A673 (cell line): Measurements from ENCODE around the gene KCNJ14. TPM values are rescaled to one million over a fixed set of nuclear protein-coding genes. Genes with fewer than 3 reads are reported as not detected.

Experiments used
- BruUV-seq: library from RNA; stranded (reverse); fragments of 400-500 nt; replicated peaks from 2 replicates; lab custom pipeline; 2021; lab: Mats Ljungman, UMichigan
- CTCF ChIA-PET: fragments of 300-600 bp; sonication (Branson Sonifier 250); formaldehyde crosslinking; loops from one replicate; lab custom pipeline; 2022; ENCODE audit warnings: antibody characterized with exemption; lab: Charles Lee
- POLR2A ChIA-PET: fragments of 300-600 bp; sonication (Branson Sonifier 250); formaldehyde crosslinking; loops from one replicate; lab custom pipeline; 2022; ENCODE audit warnings: antibody characterized with exemption; ENCODE audit not compliant: low non-redundant PET; lab: Charles Lee
- DNase-seq: peaks from one replicate; pipeline ENCODE4 v3.0.0-alpha.2; 2015; ENCODE audit warnings: low spot score
- H3K27ac ChIP-seq: fragments of 200-600 bp; sonication (generic); 2 replicates; pipeline ENCODE4 v1.5.1; 2016; ENCODE audit warnings: mixed run types, low read depth, mild to moderate bottlenecking, mixed read lengths, antibody characterized with exemption, low read length; ENCODE audit not compliant: poor library complexity, severe bottlenecking
- H3K27me3 ChIP-seq: fragments of 200-600 bp; sonication (generic); replicated peaks from 2 replicates; pipeline ENCODE4 v1.6.1; 2017; ENCODE audit warnings: mixed run types, low read depth, mild to moderate bottlenecking, mixed read lengths, antibody characterized with exemption, low read length; ENCODE audit not compliant: insufficient read depth, poor library complexity
- H3K36me3 ChIP-seq: fragments of 200-600 bp; sonication (generic); 2 replicates; pipeline ENCODE4 v1.6.1; 2016; ENCODE audit warnings: mixed run types, mild to moderate bottlenecking, mixed read lengths, antibody characterized with exemption, low read length; ENCODE audit not compliant: insufficient read depth, poor library complexity, severe bottlenecking
- H3K4me1 ChIP-seq: fragments of 200-600 bp; sonication (generic); 2 replicates; pipeline ENCODE4 v1.6.1; 2017; ENCODE audit warnings: mixed run types, mild to moderate bottlenecking, mixed read lengths, antibody characterized with exemption, low read length; ENCODE audit not compliant: insufficient read depth, poor library complexity, severe bottlenecking
- H3K4me3 ChIP-seq: fragments of 200-600 bp; sonication (generic); 2 replicates; pipeline ENCODE4 v1.5.1; 2016; ENCODE audit warnings: low read depth, mixed run types, mild to moderate bottlenecking, mixed read lengths, low read length; ENCODE audit not compliant: poor library complexity, severe bottlenecking
- H3K9me3 ChIP-seq: fragments of 200-600 bp; sonication (generic); 2 replicates; pipeline ENCODE4 v1.6.1; 2016; ENCODE audit warnings: mixed run types, low read depth, mild to moderate bottlenecking, mixed read lengths, antibody characterized with exemption, low read length; ENCODE audit not compliant: poor library complexity, severe bottlenecking
- CTCF ChIP-seq: fragments of 300-800, 200-600 bp; sonication (generic); conservative IDR thresholded peaks from 2 replicates; pipeline ENCODE4 v1.5.1; 2017; ENCODE audit warnings: low read depth, mild to moderate bottlenecking, antibody characterized with exemption, low read length, moderate library complexity, mixed read lengths
- EZH2 ChIP-seq: fragments of 200-600 bp; sonication (generic); IDR thresholded peaks from 2 replicates; pipeline ENCODE4 v1.6.1; 2017; ENCODE audit warnings: borderline replicate concordance, low read depth, mild to moderate bottlenecking, mixed read lengths, antibody characterized with exemption, low read length; ENCODE audit not compliant: poor library complexity, severe bottlenecking
- intact Hi-C: fragments of 100-400 bp; cut with micrococcal nuclease; formaldehyde crosslinking; loops from one replicate; pipeline ENCODE4 v1.10.0; 2022; ENCODE audit not compliant: unreplicated experiment
- total RNA-seq: library from RNA; stranded (reverse); gene quantifications from 2 replicates; pipeline ENCODE4 v1.2.3, GENCODE V29; 2021

Gene KCNJ14
- total RNA-seq, 1 experiment from 2014 or later, result 6.5 TPM

DNA sequence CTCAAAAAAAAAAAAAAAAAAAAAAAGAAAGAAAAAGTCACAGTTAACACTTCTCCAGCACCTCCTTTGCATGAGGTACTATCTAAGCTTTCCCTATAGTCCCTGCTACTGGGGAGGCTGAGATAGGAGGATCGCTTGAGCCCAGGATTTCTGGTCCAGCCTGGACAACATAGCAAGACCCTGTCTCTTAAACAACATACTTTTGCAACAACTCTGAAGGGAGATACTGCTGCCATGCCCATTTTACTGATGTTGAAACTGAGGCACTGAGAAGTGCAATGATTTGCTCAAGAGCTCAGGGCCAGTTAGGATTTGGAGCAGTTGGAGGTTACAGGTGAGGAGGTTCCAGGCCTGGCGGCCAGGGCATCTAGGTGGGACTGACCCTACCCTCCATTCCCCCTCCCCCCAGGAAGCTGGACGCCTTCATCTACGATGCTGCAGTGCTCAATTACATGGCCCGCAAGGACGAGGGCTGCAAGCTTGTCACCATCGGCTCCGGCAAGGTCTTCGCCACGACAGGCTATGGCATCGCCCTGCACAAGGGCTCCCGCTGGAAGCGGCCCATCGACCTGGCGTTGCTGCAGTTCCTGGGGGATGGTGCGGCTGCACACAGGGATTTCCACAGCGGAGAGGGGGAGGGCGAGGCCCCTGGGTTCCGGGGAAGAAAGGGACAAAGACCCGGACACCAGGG lies 13.9 kb upstream of the KCNJ14 start:
- H3K27me3 ChIP-seq, result no peaks in the 10 kb centered on the region
- no TSS peak for BruUV-seq
- intact Hi-C loops, result no loop called here
- H3K4me1 ChIP-seq, result peaks cover 18% of the 10 kb centered on the region
- H3K9me3 ChIP-seq, result no peaks in the 10 kb centered on the region
- no peak overlapping the region for H3K27ac ChIP-seq
- no peaks in the 10 kb centered on the region for H3K36me3 ChIP-seq
- no peak for TF ChIP-seq EZH2
- no peak for TF ChIP-seq CTCF
- ChIA-PET CTCF (no interaction called here), POLR2A (no interaction called here)
- DNase-seq, result no peak
- H3K4me3 ChIP-seq, result no peak overlapping the region

GRCh38 chr19:48442116-48443035 lies 13.0 kb upstream of the KCNJ14 start:
- BruUV-seq, result no TSS peak
- no peaks in the 10 kb centered on the region for H3K9me3 ChIP-seq
- peaks cover 7% of the 10 kb centered on the region for H3K36me3 ChIP-seq
- H3K27ac ChIP-seq, result no peak overlapping the region
- no peak overlapping the region for H3K4me3 ChIP-seq
- intact Hi-C loops, result no loop called here
- no peak for DNase-seq
- CTCF ChIA-PET, result no interaction called here
- no peak for TF ChIP-seq EZH2
- no peak for TF ChIP-seq CTCF
- peaks cover 18% of the 10 kb centered on the region for H3K4me1 ChIP-seq
- no peaks in the 10 kb centered on the region for H3K27me3 ChIP-seq
- POLR2A ChIA-PET, result no interaction called here

- BruUV-seq, result no TSS peak
- ChIA-PET CTCF (interaction anchor here (0.6 kb wide), 1 partner anchor 561 kb away, joined by 3 read pairs; no protein-coding TSS in a partner anchor), POLR2A (no interaction called here)
- Histone ChIP-seq H3K27ac (no peak overlapping the region), H3K4me3 (peak overlapping the region; percentile 94), H3K9me3 (no peaks in the 10 kb centered on the region), H3K27me3 (no peaks in the 10 kb centered on the region), H3K4me1 (peaks cover 13% of the 10 kb centered on the region), H3K36me3 (peaks cover 16% of the 10 kb centered on the region)
- intact Hi-C loops, result no loop called here
- TF ChIP-seq CTCF (no peak), EZH2 (no peak)
- peak; percentile 41 for DNase-seq
Measured at GRCh38 chr19:48443256-48443655, 12.1 kb upstream of the KCNJ14 start.
